NCI-H2107 (cell line): ENCODE measurements around the gene BST2.
A peak's percentile ranks its signal among the peaks of the same experiment; 100 is the strongest.

Experiments
- DNase-seq: peaks from one replicate; lab custom pipeline; 2025; lab: John Stamatoyannopoulos, UW

Gene BST2

DNA sequence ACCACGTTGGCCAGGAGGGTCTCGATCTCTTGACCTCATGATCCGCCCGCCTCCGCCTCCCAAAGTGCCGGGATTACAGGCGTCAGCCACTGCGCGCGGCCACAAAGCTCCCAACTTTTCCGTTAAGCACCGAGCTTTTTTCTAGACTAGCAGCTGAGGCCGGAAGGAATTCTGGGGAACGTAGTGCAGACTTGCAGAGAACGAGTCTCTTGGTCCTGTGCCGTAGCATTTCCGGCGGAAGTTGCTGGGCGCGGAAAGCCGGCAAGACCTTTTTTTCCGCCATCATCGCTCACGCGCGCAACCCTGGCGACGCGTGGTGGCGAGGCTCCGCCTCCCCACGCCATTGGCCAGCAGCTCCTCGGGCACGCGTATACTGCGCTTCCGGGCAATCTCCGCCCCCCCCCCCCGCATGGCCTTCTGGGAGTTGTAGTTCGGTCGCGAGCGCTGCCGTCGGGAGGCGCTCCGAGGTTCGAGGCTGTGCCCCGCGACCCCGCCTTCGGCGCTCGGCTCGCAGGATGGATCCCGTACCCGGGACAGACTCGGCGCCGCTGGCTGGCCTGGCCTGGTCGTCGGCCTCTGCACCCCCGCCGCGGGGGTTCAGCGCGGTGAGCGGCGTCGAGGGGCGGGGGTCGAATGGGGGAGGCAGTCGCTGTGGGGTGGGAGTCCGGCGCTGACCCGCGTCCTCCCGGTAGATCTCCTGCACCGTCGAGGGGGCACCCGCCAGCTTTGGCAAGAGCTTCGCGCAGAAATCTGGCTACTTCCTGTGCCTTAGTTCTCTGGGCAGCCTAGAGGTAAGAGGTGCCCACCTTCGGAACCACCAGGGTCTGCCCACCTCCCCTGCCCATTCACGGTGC, 14.4 kb upstream of the BST2 start, which contains the start of gene MVB12A:
Gene MVB12A, plus strand, starts transcription at position 427 of the 854 bp plus-strand sequence. Its CDS starts 89 bp downstream, at position 516.
- peak; percentile 95 for DNase-seq

GRCh38 chr19:17419154-17419620, 13.8 kb upstream of the BST2 start:
- no peak for DNase-seq

GRCh38 chr19:17418710-17419109, 13.3 kb upstream of the BST2 start:
- DNase-seq = no peak

GRCh38 chr19:17415121-17415520, 9.7 kb upstream of the BST2 start:
- DNase-seq = no peak

- DNase-seq = no peak
Observed at GRCh38 chr19:17414097-17414496, 8.7 kb upstream of the BST2 start.

GRCh38 chr19:17411801-17412200, 6.4 kb upstream of the BST2 start:
- no peak for DNase-seq

DNA sequence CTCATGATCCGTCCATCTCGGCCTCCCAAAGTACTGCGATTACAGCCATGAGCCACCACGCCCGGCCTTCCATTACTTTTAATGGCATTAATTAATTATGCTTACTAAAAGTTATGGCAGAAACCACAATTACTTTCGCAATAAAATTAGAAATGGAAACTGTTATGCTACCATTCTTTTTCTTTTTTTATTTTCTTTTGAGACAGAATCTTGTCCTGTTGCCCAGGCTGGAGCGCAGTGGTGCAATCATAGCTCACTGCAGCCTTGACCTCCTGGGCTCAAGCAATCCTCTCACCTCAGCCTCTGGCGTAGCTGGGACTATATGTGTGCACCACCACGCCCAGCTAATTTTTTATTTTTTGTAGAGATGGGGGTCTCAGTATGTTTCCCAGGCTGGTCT, 4.6 kb upstream of the BST2 start:
- DNase-seq = no peak

GRCh38 chr19:17406887-17407196, 1.4 kb upstream of the BST2 start:
- DNase-seq = no peak

DNA sequence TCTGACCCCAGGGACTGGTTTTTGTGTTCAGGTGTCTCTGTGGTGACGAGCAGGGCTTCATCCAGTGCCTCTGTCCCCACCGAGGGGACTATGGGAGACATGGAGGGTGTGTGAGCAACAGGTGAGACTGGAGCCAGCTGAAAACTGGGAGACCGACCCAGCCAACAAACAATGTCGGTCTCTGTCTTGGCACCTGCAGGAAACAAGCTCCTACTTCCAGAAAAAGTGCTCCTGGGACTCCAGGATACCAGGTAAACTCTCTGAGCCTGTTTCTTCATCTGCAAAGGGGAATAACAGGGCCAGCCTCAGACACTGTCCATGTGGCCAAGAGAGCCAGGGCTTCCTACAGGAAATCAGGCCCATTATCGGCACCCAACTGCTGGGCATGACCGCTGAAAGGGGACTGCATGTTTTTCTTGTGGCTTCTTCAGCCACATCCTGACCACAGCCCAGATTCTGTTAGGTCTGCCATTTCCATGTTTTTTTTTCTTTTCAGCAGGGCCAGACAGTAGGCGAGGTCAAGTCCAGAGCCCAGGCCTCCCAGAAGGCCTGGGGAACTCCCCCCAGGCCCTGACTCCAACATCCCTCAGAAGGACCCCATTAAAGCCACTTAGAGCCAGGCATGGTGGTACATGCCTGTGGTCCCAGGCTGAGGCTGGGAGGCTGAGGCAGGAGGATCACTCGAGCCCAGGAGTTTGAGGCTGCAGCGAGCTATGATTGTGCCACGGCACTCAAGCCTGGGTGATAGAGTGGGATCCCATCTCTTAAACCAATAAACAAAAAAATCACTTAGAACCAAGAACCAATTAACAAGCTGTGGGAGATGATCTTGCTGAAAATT, 836 bp upstream of the BST2 start:
- no peak for DNase-seq

GRCh38 chr19:17404621-17405249, 695 bp downstream of the BST2 start:
- DNase-seq = no peak

GRCh38 chr19:17404015-17404414, 1.4 kb downstream of the BST2 start:
- no peak for DNase-seq

- no peak for DNase-seq
Observed at GRCh38 chr19:17402982-17403855, 2.2 kb downstream of the BST2 start.

DNA sequence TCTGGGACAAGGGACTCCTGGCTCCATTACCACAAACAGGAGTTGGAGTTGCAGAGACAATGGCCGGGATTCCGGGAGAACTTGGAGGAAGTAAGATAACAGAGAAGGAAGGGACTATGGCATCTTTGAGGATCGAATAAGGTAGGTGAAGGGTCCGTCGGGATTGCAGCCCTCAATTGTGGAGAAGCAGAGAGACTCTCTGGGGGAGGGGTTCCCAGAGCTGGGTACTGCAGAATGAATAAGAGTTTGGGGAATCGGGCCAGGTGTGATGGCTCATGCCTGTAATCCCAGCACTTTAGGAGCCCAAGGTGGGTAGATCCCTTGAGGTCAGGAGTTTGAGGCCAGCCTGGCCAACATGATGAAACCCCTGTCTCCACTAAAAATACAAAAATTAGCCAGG, 3.8 kb downstream of the BST2 start:
- DNase-seq = no peak

DNA sequence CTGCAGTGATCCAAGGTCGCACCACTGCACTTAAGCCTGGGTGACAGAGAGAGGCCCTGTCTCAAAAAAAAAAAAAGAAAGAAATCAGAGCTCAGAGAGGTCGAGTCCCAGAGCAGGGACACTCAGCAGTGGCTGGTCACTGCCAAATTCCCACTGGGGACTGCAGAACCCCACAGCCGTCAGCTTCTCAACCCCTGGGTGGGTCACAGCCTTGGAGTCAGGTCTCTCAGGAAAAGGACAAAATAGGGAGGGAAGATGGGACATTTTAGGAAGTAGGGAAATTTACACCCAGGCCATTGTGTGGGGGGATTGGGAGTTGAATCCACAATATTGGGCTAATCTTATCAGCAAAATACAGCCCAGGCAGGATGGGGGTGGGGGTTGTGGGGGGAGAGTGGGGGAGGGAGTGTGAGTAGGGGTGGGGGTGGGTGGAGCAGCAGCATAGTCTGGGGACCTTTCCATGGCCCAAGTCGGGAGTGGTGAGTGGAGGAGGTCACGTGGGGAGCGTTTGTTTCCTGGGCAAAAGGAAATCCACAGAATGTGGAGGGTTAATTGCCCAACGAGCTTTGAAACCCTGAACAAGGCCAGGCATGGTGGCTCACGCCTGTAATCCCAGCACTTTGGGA, 6.4 kb downstream of the BST2 start:
- DNase-seq = no peak

DNA sequence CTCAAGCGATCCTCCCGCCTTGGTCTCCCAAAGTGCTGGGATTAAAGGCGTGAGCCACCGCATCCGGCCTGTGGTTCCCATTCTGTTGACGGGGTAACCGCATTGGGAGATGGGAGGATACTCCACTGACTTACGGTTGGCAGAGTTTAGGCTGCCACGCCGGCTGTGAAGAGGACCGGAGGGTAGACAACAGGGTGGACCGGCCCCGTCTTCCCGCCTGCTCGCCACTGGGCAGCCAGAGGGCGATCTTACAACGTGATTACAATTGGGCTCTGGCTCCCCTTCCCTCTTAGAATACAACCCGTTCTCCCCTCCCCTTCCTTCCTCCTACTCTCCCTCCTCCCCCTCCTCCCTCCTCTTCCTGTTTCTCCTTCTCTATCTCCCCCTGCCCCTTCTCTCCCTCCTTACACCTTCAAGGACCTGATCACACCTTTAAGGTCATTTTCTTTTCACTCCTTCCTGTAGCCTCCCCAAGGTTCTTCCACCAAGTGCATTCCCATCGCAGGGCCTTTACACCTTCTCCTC, 10.5 kb downstream of the BST2 start:
- no peak for DNase-seq

DNA sequence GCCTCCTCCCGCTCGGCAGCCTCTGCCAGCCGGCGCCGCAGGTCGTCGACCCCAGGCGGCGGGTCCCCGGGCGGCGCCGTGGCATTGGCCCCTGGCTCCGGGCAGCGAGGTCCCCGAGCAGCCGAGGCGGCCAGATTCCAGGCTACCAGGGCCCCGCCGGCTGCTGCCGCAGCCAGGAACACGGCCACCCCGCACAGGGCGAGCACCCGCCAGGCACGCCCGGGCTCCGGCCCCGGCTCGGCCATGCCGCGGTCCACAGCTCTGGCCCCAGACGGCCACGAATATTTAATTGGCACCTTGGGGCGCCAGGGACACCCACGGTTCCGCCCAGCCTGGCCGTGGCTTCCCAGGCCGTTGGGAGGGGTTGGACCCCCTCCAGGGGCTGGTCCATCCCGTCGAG, 11.5 kb downstream of the BST2 start, which contains the start of gene CCDC194:
Gene CCDC194, minus strand, starts transcription at position 283 of the 400 bp plus-strand sequence. Its CDS starts 38 bp downstream, at position 245.
- DNase-seq = no peak

DNA sequence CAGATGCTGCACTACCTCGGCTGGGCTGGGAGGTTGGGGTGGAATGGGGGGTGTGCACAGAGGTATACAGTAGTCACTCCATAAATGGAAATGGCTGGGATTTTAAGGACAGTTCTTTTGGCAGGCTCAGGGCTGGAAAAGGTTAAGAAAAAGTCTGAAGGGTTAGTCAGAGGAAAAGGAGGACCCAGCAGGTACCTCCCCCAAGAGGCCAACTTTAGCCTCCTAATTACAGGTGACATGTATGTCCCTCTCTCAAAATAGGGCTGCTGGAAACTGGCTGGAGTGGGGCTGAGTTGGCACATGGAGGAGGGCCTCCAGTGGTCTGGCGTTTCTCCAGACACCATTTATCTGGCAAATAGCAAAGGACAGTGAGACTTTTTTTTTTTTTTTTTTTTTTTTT, 12.4 kb downstream of the BST2 start:
- no peak for DNase-seq

DNA sequence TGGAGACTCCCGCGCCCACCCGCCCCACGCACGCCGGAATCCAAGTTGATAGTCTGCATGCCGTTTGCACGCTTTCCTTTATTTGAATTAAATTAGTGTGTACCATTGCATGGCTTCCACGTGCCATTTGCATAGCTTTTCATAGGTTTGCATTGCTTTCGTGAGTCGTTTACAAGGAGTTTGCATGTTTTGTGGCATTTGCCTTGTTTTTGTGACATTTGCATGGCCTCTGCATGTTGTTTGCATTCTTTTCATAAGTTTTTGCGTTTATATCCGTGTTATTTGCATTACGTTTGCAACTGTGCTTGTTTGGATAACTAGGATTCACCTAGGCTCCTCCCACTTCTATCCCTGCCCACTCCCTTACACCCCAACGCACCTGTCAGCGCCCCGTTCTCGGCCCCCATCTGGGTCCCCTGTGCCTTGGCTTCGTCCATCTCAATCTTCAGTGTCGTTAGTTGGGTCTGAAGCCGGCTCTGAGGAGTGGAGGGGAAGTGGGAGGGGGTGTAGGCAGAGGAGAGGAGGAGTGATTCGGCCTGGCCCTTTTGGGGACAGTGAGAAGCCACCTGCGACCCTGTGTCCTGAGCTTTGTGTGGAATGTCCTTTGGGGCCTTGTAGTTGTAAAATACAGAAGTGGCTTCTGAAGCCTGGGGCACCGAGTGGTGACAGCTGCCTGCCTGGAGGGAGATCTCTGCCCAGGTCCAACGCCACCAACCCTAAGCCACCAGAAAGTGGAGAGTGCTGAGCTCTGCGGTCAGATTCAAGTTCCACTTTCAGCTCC, 13.9 kb downstream of the BST2 start:
- DNase-seq = no peak

DNA sequence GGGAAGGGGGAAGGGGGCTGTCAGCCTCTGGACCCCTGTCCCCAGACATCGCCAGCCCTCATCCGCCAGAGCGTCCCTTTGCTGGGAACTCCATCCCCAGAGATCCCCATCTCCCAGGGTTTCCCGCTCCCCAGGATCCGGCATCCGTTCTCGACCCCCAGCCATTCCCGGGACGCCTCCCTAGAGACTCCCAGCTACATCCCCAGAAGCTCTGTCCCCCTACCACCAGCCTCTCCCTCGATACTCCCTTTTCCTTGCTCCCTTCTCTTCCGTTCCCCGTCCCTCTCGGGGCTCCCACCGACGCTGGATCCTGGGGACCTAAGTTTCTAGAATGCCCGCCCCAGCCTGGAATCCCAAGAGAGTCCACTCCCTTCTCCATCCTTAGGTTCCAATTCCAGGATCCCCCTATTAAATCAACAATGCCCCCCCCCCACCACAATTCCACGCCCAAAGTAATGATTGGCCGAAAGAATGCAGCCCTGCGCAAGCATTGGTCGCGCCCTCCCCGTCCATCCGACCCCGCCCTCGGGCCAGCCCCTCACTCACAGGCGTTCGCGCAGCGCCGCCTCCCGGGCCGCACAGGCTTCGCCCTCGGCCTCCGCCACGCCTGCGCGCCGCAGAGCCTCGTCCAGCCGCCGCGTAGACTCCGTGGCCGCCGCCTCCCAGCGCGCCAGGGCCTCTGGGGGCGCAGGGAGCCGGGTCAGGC, 14.6 kb downstream of the BST2 start:
- peak; percentile 40 for DNase-seq
